ENCODE data around the gene ANO2.
"Not testable (repeated sequence)": the region's sequence is repeated elsewhere in the genome, so short reads cannot be mapped to it uniquely, and the experiment has no call there.

ANO2 gene

DNA sequence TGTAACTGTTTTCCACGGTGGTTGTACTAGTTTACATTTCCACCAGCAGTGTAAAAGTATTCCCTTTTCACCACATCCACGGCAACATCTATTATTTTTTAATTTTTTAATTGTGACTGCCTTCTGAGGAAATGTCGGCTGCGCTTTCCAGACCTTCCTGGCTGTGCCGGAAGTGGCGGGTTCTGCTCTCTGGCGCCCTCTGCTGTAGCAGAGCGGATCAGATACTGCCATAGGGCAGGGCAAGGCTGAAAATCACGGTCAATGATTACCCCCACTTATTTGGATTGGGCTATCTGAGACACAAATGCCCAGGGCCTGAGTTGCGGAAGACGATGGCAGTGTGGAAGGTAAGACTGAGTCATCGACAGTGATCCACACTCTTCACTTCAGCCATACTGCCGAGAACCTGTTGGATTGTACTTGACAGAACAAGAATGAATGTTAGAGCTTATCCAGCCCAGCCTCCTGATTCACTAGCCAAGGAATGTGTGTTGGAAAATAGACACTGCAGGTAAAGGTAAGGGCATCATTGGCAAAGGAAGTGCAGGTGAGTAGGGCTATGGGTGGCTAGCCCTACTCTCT lies 388.9 kb downstream of the ANO2 start:
- no peak for DNase-seq (ENCODE audit: low read depth)
- H3K4me3 ChIP-seq (ENCODE audit: control insufficient read depth, low read depth, low read length) = no peak overlapping the region
- TF ChIP-seq, protein P1, sequence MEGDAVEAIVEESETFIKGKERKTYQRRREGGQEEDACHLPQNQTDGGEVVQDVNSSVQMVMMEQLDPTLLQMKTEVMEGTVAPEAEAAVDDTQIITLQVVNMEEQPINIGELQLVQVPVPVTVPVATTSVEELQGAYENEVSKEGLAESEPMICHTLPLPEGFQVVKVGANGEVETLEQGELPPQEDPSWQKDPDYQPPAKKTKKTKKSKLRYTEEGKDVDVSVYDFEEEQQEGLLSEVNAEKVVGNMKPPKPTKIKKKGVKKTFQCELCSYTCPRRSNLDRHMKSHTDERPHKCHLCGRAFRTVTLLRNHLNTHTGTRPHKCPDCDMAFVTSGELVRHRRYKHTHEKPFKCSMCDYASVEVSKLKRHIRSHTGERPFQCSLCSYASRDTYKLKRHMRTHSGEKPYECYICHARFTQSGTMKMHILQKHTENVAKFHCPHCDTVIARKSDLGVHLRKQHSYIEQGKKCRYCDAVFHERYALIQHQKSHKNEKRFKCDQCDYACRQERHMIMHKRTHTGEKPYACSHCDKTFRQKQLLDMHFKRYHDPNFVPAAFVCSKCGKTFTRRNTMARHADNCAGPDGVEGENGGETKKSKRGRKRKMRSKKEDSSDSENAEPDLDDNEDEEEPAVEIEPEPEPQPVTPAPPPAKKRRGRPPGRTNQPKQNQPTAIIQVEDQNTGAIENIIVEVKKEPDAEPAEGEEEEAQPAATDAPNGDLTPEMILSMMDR (IDR thresholded peaks at IDR 0.05; ENCODE audit: control insufficient read depth, insufficient read depth, low read depth, low read length, missing control alignments) = peak; percentile 19

DNA sequence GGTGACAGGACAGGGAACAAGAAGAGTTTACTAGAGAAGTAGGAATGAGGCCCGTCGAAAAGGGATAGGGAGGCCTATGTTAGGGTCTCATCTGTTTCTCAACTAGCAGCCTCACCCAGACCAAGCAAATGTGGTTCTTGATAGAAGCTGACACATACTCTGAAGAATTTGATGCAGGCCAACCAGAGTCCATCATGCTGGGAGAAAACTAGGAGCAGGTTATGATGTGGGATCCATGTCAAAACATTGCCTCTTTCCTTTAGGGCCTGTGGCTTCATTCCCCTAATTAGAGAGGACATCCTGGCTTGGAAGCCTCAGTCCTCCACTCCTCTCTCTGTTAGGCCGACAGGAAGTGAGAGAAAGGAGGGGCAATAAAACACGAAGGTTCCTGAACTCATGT lies 390.3 kb downstream of the ANO2 start:
- no peak overlapping the region for H3K4me3 ChIP-seq (ENCODE audit: control insufficient read depth, low read depth, low read length)
- TF ChIP-seq, protein P1 (IDR thresholded peaks at IDR 0.05; ENCODE audit: control insufficient read depth, insufficient read depth, low read depth, low read length, missing control alignments) = no peak
- DNase-seq (ENCODE audit: low read depth) = peak; percentile 72

DNA sequence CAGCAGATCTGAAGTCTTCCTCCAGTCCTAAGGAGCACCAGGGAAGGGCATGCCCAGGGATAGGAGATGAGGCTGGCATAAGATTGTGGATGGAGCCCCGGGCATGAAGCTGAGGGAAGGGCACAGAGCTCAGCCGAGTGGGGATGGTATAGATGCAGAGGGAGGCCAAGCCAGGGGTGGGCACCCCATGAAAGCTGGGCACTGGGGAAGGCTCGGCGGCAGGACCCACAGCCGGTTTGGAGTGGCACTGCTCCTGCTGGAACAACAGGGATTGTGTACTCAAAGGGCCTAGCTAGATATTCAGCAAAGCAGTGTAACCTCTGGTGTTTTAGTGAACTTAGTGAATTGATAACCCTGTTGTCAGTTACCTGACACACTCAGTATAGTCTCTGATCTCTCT lies 396.0 kb downstream of the ANO2 start:
- no peak overlapping the region for H3K4me3 ChIP-seq (ENCODE audit: control insufficient read depth, low read depth, low read length)
- TF ChIP-seq, protein P1 (IDR thresholded peaks at IDR 0.05; ENCODE audit: control insufficient read depth, insufficient read depth, low read depth, low read length, missing control alignments) = no peak
- DNase-seq (ENCODE audit: low read depth) = no peak

DNA sequence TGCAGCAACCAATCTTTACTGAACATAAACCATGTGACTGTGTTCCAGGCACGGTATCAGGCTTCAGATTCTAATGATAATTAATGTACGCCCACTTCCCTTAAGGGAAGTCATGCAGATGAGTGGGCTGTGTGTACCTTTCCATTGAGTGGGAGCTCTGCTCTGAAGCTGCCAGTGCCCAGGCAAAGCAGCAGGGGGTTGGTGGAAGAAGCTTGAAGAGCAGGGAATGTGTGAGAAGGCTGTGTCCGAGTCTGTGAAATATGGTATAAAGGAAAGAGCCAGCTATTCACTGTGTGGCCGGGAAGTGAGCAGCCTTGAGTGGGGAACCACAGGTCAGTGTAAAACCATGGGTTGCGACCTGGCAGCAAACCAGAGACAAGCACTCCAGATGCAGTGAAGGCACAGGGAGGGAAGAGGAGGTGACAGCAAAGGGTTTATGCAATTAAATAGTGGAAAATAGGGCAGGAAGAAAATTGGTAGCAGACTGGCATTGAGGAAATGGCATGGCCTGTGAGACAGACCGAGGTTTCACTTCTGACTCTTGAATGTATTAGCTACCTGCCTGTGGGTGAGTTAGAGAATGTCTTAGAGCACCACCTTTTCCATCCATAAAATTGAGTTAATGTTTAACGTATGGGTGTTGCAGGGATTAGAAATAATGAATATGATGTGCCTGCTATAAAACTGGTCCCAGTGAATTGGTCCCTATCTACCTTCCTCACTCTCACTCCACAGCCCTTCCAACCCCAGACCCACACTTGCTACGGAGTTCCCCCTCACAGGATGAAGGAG lies 396.7 kb downstream of the ANO2 start:
- TF ChIP-seq, protein P1 (IDR thresholded peaks at IDR 0.05; ENCODE audit: control insufficient read depth, insufficient read depth, low read depth, low read length, missing control alignments) = no peak

DNA sequence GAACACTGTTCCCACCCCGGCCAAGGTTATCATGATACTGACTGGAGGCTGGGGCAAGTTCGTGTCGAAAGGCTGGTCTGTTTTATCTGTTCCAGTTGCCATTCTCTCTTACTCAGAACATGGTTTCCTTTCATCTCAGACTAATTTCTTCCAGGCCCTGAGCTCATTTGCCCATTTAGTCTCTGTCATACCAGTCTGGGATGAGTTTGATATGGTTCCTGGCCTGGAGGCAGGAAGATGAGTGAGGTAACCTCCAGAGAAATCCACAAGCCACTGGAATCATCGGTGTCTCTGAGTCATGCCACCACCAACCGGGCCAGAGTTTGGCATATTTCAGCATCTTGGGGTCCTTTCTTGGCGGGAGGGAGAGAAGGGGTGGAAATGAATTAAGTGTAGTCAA lies 398.4 kb downstream of the ANO2 start:
- TF ChIP-seq, protein P1 (IDR thresholded peaks at IDR 0.05; ENCODE audit: control insufficient read depth, insufficient read depth, low read depth, low read length, missing control alignments) = no peak
- no peak overlapping the region for H3K4me3 ChIP-seq (ENCODE audit: control insufficient read depth, low read depth, low read length)
- DNase-seq (ENCODE audit: low read depth) = peak; percentile 47

More for the DNA sequence above, 396.7 kb downstream of the ANO2 start:
- no peak overlapping the region for H3K4me3 ChIP-seq (ENCODE audit: control insufficient read depth, low read depth, low read length)
- no peak for DNase-seq (ENCODE audit: low read depth)

DNA sequence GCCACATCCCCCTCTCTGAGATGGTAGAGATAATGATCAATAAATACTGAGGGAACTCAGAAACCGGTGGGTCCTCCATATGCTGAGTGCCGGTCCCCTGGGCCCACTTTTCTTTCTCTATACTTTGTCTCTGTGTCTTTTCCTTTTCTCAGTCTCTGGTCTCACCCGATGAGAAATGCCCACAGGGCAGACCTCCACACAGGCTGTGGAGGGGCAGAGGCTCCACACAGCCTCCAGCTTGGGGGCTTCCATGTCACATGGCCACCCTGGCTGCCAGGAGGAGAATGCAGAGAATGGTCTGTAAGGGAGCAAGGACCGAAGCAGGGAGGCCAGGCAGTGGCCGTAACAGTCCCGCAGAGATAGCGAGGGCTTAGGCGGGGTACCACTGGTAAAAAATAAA lies 407.3 kb downstream of the ANO2 start:
- H3K4me3 ChIP-seq (ENCODE audit: control insufficient read depth, low read depth, low read length) = no peak overlapping the region
- TF ChIP-seq, protein P1 (IDR thresholded peaks at IDR 0.05; ENCODE audit: control insufficient read depth, insufficient read depth, low read depth, low read length, missing control alignments) = no peak
- DNase-seq (ENCODE audit: low read depth) = no peak

DNA sequence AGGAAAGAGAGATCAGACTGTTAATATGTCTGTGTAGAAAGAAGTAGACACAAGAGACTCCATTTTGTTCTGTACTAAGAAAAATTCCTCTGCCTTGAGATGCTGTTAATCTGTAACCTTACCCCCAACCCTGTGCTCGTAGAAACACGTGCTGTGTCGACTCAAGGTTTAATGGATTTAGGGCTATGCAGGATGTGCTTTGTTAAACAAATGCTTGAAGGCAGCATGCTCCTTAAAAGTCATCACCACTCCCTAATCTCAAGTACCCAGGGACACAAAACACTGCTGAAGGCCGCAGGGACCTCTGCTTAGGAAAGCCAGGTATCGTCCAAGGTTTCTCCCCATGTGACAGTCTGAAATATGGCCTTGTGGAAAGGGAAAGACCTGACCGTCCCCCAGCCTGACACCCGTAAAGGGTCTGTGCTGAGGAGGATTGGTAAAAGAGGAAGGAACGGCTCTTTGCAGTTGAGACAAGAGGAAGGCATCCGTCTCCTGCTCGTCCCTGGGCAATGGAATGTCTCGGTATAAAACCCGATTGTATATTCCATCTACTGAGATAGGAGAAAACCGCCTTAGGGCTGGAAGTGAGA lies 407.9 kb downstream of the ANO2 start:
- not testable (repeated sequence) for H3K4me3 ChIP-seq (ENCODE audit: control insufficient read depth, low read depth, low read length); DNase-seq (ENCODE audit: low read depth)
